ENCODE results near the gene LAMC2.

LAMC2 gene

DNA sequence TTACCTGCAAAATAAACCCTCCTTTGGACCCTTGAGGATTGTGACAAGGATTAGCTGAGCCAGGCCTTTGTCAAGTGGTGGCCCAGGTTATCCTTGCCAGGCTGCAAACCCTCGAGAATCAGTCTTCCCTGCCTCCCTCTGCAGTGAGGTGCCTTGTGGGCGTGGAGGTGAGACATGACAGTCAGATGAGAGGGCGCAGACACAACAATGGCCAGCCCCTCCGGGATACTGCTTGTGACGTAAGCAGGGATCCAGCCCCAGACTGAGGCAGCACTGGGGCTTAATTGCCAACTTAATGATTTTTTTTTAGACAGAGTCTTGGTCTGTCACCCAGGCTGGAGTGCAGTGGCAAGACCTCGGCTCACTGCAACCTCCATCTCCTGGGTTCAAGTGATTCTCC lies 104.6 kb downstream of the LAMC2 start:
- Histone ChIP-seq H3K27me3 (replicated peaks in 2 of 5; ENCODE audit: control insufficient read depth in 4 of 5, insufficient read depth in 5 of 5, low read length in 4 of 5) (no peaks in the 10 kb centered on the region), H3K4me1 (ENCODE audit: control extremely low read depth in 1 of 4, control insufficient read depth in 4 of 4, insufficient read depth in 4 of 4, low read length in 3 of 4) (no peaks in the 10 kb centered on the region), H3K4me3 (ENCODE audit: control insufficient read depth in 1 of 7, extremely low read depth in 1 of 7, insufficient read depth in 4 of 7, low read depth in 2 of 7, low read length in 6 of 7) (no peak overlapping the region), H3K36me3 (ENCODE audit: control insufficient read depth in 4 of 4, insufficient read depth in 4 of 4, low read length in 3 of 4) (no peaks in the 10 kb centered on the region), H3K27ac (ENCODE audit: insufficient read depth in 1 of 2, low read depth in 1 of 2, low read length in 2 of 2, poor library complexity in 1 of 2, severe bottlenecking in 2 of 2) (no peak overlapping the region), H3K9me3 (ENCODE audit: control extremely low read depth in 1 of 5, control insufficient read depth in 4 of 5, insufficient read depth in 2 of 5, low read depth in 1 of 5, low read length in 4 of 5) (no peaks in the 10 kb centered on the region)
- 100% methylated on average over 6 of the region's 6 CpGs for WGBS (ENCODE audit: insufficient coverage)
- ChIA-PET CTCF (interaction anchor here (2.1 to 2.2 kb wide), 2 partner anchors 9 to 11 kb away, joined by 6 read pairs; no protein-coding TSS in a partner anchor), POLR2A (no interaction called here)
- no peak for DNase-seq

GRCh38 chr1:183291216-183291762 lies 105.2 kb downstream of the LAMC2 start:
- CTCF ChIA-PET = interaction anchor here (2.1 kb wide), 1 partner anchor 9 kb away, joined by 6 read pairs; no protein-coding TSS in a partner anchor
- no peaks in the 10 kb centered on the region for H3K36me3 ChIP-seq (ENCODE audit: control insufficient read depth in 4 of 4, insufficient read depth in 4 of 4, low read length in 3 of 4)

DNA sequence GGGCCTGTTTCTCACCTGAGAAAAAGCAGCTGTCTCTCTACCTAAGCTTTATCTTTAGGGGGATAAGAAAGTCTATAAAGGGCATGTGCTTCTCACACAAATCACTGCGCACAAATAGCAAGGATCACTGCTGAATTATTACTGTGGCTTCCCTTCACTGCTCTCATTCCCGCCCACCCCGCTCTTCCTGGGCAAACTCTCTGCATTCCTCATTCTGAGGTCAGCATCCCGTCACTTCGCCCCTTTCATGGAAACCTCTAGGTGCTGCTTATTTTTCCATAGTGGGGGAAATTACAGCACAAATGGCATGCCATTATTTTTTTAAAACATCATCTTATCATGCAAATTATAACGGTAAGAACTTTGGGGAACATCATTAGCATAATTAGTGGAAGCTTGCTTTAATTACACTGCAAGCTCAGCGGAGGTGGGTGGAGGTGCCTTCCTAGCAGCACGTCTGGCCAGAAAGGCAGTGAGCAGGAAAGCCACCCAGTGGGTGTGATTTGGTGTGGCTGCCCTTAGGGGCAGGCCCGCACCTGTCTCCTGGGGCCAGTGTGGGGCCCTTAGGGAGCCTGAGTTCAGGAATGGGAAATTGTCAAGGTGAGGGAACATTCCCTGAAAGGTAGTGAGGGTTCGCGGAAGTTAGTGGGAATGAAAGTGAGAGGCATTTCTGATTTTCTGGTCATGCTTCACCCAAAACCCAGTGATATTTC lies 105.9 kb downstream of the LAMC2 start:
- ChIA-PET CTCF (interaction anchor here (2.1 kb wide), 1 partner anchor 10 kb away, joined by 6 read pairs; no protein-coding TSS in a partner anchor), POLR2A (no interaction called here)
- Histone ChIP-seq H3K27ac (ENCODE audit: insufficient read depth in 1 of 2, low read depth in 1 of 2, low read length in 2 of 2, poor library complexity in 1 of 2, severe bottlenecking in 2 of 2) (no peak overlapping the region), H3K4me1 (ENCODE audit: control extremely low read depth in 1 of 4, control insufficient read depth in 4 of 4, insufficient read depth in 4 of 4, low read length in 3 of 4) (no peaks in the 10 kb centered on the region), H3K9me3 (ENCODE audit: control extremely low read depth in 1 of 5, control insufficient read depth in 4 of 5, insufficient read depth in 2 of 5, low read depth in 1 of 5, low read length in 4 of 5) (no peaks in the 10 kb centered on the region), H3K36me3 (ENCODE audit: control insufficient read depth in 4 of 4, insufficient read depth in 4 of 4, low read length in 3 of 4) (no peaks in the 10 kb centered on the region), H3K27me3 (replicated peaks in 2 of 5; ENCODE audit: control insufficient read depth in 4 of 5, insufficient read depth in 5 of 5, low read length in 4 of 5) (no peaks in the 10 kb centered on the region), H3K4me3 (ENCODE audit: control insufficient read depth in 1 of 7, extremely low read depth in 1 of 7, insufficient read depth in 4 of 7, low read depth in 2 of 7, low read length in 6 of 7) (no peak overlapping the region)
- DNase-seq = no peak
- WGBS (ENCODE audit: insufficient coverage) = 95% methylated on average over 7 of the region's 11 CpGs

More at GRCh38 chr1:183291216-183291762, 105.2 kb downstream of the LAMC2 start:
- H3K9me3 ChIP-seq (ENCODE audit: control extremely low read depth in 1 of 5, control insufficient read depth in 4 of 5, insufficient read depth in 2 of 5, low read depth in 1 of 5, low read length in 4 of 5) = no peaks in the 10 kb centered on the region
- no peak for DNase-seq
- POLR2A ChIA-PET = no interaction called here
- H3K27me3 ChIP-seq (replicated peaks in 2 of 5; ENCODE audit: control insufficient read depth in 4 of 5, insufficient read depth in 5 of 5, low read length in 4 of 5) = no peaks in the 10 kb centered on the region
- WGBS (ENCODE audit: insufficient coverage) = 87% methylated on average over 5 of the region's 5 CpGs
- no peak overlapping the region for H3K4me3 ChIP-seq (ENCODE audit: control insufficient read depth in 1 of 7, extremely low read depth in 1 of 7, insufficient read depth in 4 of 7, low read depth in 2 of 7, low read length in 6 of 7)
- no peaks in the 10 kb centered on the region for H3K4me1 ChIP-seq (ENCODE audit: control extremely low read depth in 1 of 4, control insufficient read depth in 4 of 4, insufficient read depth in 4 of 4, low read length in 3 of 4)
- H3K27ac ChIP-seq (ENCODE audit: insufficient read depth in 1 of 2, low read depth in 1 of 2, low read length in 2 of 2, poor library complexity in 1 of 2, severe bottlenecking in 2 of 2) = no peak overlapping the region

- H3K4me3 ChIP-seq (ENCODE audit: control insufficient read depth in 1 of 7, extremely low read depth in 1 of 7, insufficient read depth in 4 of 7, low read depth in 2 of 7, low read length in 6 of 7) = no peak overlapping the region
- no peak for DNase-seq
- H3K36me3 ChIP-seq (ENCODE audit: control insufficient read depth in 4 of 4, insufficient read depth in 4 of 4, low read length in 3 of 4) = no peaks in the 10 kb centered on the region
- over 99% methylated on average over 9 of the region's 9 CpGs for WGBS (ENCODE audit: insufficient coverage)
- POLR2A ChIA-PET = interaction anchor here (0.6 kb wide), 1 partner anchor 290 kb away, joined by 3 read pairs; no protein-coding TSS in a partner anchor
- H3K4me1 ChIP-seq (ENCODE audit: control extremely low read depth in 1 of 4, control insufficient read depth in 4 of 4, insufficient read depth in 4 of 4, low read length in 3 of 4) = no peaks in the 10 kb centered on the region
- H3K27ac ChIP-seq (ENCODE audit: insufficient read depth in 1 of 2, low read depth in 1 of 2, low read length in 2 of 2, poor library complexity in 1 of 2, severe bottlenecking in 2 of 2) = no peak overlapping the region
- H3K27me3 ChIP-seq (replicated peaks in 2 of 5; ENCODE audit: control insufficient read depth in 4 of 5, insufficient read depth in 5 of 5, low read length in 4 of 5) = no peaks in the 10 kb centered on the region
- H3K9me3 ChIP-seq (ENCODE audit: control extremely low read depth in 1 of 5, control insufficient read depth in 4 of 5, insufficient read depth in 2 of 5, low read depth in 1 of 5, low read length in 4 of 5) = no peaks in the 10 kb centered on the region
- CTCF ChIA-PET = no interaction called here
Measured at GRCh38 chr1:183293241-183293640, 107.2 kb downstream of the LAMC2 start.

DNA sequence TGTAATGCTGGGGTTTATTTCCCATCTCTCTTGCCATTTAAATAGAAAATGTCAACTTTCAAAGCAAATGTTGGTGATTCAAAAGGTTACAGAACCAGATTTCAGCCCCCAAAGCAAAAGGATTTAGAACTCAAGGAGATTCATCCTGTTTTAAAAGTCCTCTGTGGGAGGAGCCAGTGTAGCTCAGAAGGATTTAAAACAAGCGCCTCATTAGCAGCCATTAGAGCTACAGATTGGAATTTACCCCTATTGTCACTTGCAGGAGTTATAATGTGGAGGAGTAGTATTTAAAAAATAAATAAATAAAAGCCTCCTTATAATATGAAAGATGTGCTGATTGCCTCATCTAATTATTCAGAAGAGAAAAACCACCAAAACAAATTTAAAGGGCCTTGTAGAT lies 107.8 kb downstream of the LAMC2 start:
- CTCF ChIA-PET = interaction anchor here (0.6 kb wide), 1 partner anchor 13 kb away, joined by 3 read pairs; no protein-coding TSS in a partner anchor
- Histone ChIP-seq H3K4me1 (ENCODE audit: control extremely low read depth in 1 of 4, control insufficient read depth in 4 of 4, insufficient read depth in 4 of 4, low read length in 3 of 4) (no peaks in the 10 kb centered on the region), H3K9me3 (ENCODE audit: control extremely low read depth in 1 of 5, control insufficient read depth in 4 of 5, insufficient read depth in 2 of 5, low read depth in 1 of 5, low read length in 4 of 5) (no peaks in the 10 kb centered on the region), H3K36me3 (ENCODE audit: control insufficient read depth in 4 of 4, insufficient read depth in 4 of 4, low read length in 3 of 4) (no peaks in the 10 kb centered on the region), H3K27me3 (replicated peaks in 2 of 5; ENCODE audit: control insufficient read depth in 4 of 5, insufficient read depth in 5 of 5, low read length in 4 of 5) (no peaks in the 10 kb centered on the region), H3K27ac (ENCODE audit: insufficient read depth in 1 of 2, low read depth in 1 of 2, low read length in 2 of 2, poor library complexity in 1 of 2, severe bottlenecking in 2 of 2) (no peak overlapping the region), H3K4me3 (ENCODE audit: control insufficient read depth in 1 of 7, extremely low read depth in 1 of 7, insufficient read depth in 4 of 7, low read depth in 2 of 7, low read length in 6 of 7) (no peak overlapping the region)
- WGBS (ENCODE audit: insufficient coverage) = no CpG with 5 or more reads among the region's 1 CpG
- no peak for DNase-seq
- POLR2A ChIA-PET = interaction anchor here (0.6 kb wide), 1 partner anchor 291 kb away, joined by 3 read pairs; no protein-coding TSS in a partner anchor

Measured in common myeloid progenitor, CD34-positive (primary cell).